B cell (primary cell): ENCODE results near the gene P2RX5. TPM values are rescaled to one million over a fixed set of nuclear protein-coding genes. Genes with fewer than 3 reads are reported as not detected.

Experiments
- ATAC-seq: fragments of 200-7000 bp; cut with Tn5 transposase; one replicate; pipeline ENCODE4 v1.10.0; 2021; ENCODE audit warnings: low read depth, mild to moderate bottlenecking, moderate number of reproducible peaks, moderate library complexity
- CTCF ChIA-PET: fragments of 350-600 bp; sonication (Branson Sonifier 250); formaldehyde crosslinking; loops from one replicate; lab custom pipeline; 2021; ENCODE audit warnings: antibody characterized with exemption, inconsistent platforms; lab: Charles Lee
- POLR2A ChIA-PET: fragments of 350-600 bp; sonication (Branson Sonifier 250); formaldehyde crosslinking; loops from one replicate; lab custom pipeline; 2021; ENCODE audit warnings: antibody characterized with exemption; lab: Charles Lee
- DNase-seq: peaks from one replicate; pipeline ENCODE4 v3.0.0; 2013
- H2AFZ ChIP-seq: 2 replicates; pipeline ENCODE4 v1.6.1; 2012; ENCODE audit warnings: mild to moderate bottlenecking, low read depth, low read length; ENCODE audit not compliant: insufficient read depth, poor library complexity, severe bottlenecking
- H3K27ac ChIP-seq, 2 donors: 1 replicate in 1 of 2; 2 replicates in 1 of 2; pipeline ENCODE4 v1.5.1; 2012 to 2013; ENCODE audit warnings: low read length in 2 of 2, mild to moderate bottlenecking in 2 of 2, moderate library complexity in 1 of 2
- H3K27me3 ChIP-seq, 4 experiments: fragments of 200-600 bp in 1 of 4; sonication (generic) in 1 of 4; replicated peaks in 1 of 4; 1 replicate in 2 of 4; 2 replicates in 2 of 4; pipeline versions ENCODE4 v1.6.1 to v1.7.0; 2013 to 2016; ENCODE audit warnings: low read length in 3 of 4, mild to moderate bottlenecking in 2 of 4, mixed read lengths in 1 of 4, moderate library complexity in 1 of 4; ENCODE audit not compliant: insufficient read depth in 4 of 4, control insufficient read depth in 3 of 4; ENCODE audit errors: control extremely low read depth in 1 of 4
- H3K36me3 ChIP-seq, 2 experiments: replicated peaks in 1 of 2; 1 replicate in 1 of 2; 2 replicates in 1 of 2; pipeline versions ENCODE4 v1.6.1 to v1.7.1; 2013; ENCODE audit warnings: low read length in 1 of 2; ENCODE audit not compliant: insufficient read depth in 2 of 2, control insufficient read depth in 1 of 2; ENCODE audit errors: control extremely low read depth in 1 of 2, extremely low read depth in 1 of 2
- H3K4me1 ChIP-seq, 2 donors: fragments of 200-600 bp in 1 of 2; sonication (generic) in 1 of 2; 1 replicate in 1 of 2; 2 replicates in 1 of 2; pipeline versions ENCODE4 v1.5.1 to v1.6.1; 2013 to 2017; ENCODE audit warnings: low read length in 2 of 2; ENCODE audit not compliant: control insufficient read depth in 2 of 2, insufficient read depth in 2 of 2
- H3K4me2 ChIP-seq: replicated peaks from 2 replicates; pipeline ENCODE3; 2012; ENCODE audit warnings: mild to moderate bottlenecking, low read depth, low read length; ENCODE audit not compliant: poor library complexity, severe bottlenecking
- H3K4me3 ChIP-seq, 5 experiments: fragments of 200-600 bp in 1 of 5; sonication (generic) in 1 of 5; 1 replicate in 3 of 5; 2 replicates in 2 of 5; pipeline versions ENCODE4 v1.5.1 to v1.7.0; 2011 to 2016; ENCODE audit warnings: low read length in 4 of 5, mild to moderate bottlenecking in 4 of 5, low read depth in 2 of 5, control low read depth in 1 of 5, moderate library complexity in 1 of 5; ENCODE audit not compliant: insufficient read depth in 1 of 5; ENCODE audit errors: control extremely low read depth in 1 of 5, extremely low read depth in 1 of 5
- H3K79me2 ChIP-seq: fragments of 200-600 bp; sonication (generic); one replicate; pipeline ENCODE4 v1.6.0; 2016; ENCODE audit warnings: low read length; ENCODE audit not compliant: control insufficient read depth, insufficient read depth
- H3K9ac ChIP-seq: fragments of 200-600 bp; sonication (generic); 2 replicates; pipeline ENCODE4 v1.6.1; 2017; ENCODE audit warnings: mild to moderate bottlenecking, low read length, moderate library complexity
- H3K9me3 ChIP-seq, 3 donors: one replicate each; pipeline versions ENCODE4 v1.6.1 to v1.7.1; 2013; ENCODE audit warnings: low read length in 2 of 3; ENCODE audit not compliant: control insufficient read depth in 2 of 3, insufficient read depth in 1 of 3; ENCODE audit errors: control extremely low read depth in 1 of 3
- H4K20me1 ChIP-seq: 2 replicates; pipeline ENCODE4 v1.6.0; 2012; ENCODE audit warnings: mild to moderate bottlenecking, low read length; ENCODE audit not compliant: insufficient read depth, control insufficient read depth, poor library complexity, severe bottlenecking
- H3K27ac Mint-ChIP-seq: one replicate; pipeline ENCODE4 v1.8.0; 2021; ENCODE audit warnings: mixed read lengths
- H3K27me3 Mint-ChIP-seq: one replicate; pipeline ENCODE4 v1.8.0; 2021; ENCODE audit warnings: mixed read lengths
- H3K4me1 Mint-ChIP-seq: one replicate; pipeline ENCODE4 v1.8.0; 2021; ENCODE audit warnings: mixed read lengths
- H3K4me3 Mint-ChIP-seq: one replicate; pipeline ENCODE4 v1.8.0; 2021; ENCODE audit warnings: mixed read lengths
- H3K9me3 Mint-ChIP-seq: one replicate; pipeline ENCODE4 v1.8.0; 2022; ENCODE audit warnings: mixed read lengths; ENCODE audit not compliant: insufficient read depth
- EZH2 ChIP-seq: IDR thresholded peaks from 2 replicates; pipeline ENCODE4 v1.6.1; 2012; ENCODE audit warnings: borderline replicate concordance, low read depth, mild to moderate bottlenecking, moderate library complexity, low read length; ENCODE audit not compliant: insufficient read depth, poor library complexity, severe bottlenecking
- WGBS: methylation state at CpG from one replicate; pipeline ENCODE4 v1.1.5; 2013; ENCODE audit warnings: missing lambda C conversion rate; ENCODE audit not compliant: insufficient coverage; 5-methylcytosine and 5-hydroxymethylcytosine counted together
- intact Hi-C: fragments of 100-400 bp; cut with micrococcal nuclease; formaldehyde crosslinking; loops from one replicate; pipeline ENCODE4 v1.10.0; 2022
- polyA plus RNA-seq: library from polyadenylated mRNA; depleted of rRNA; stranded (reverse); fragments of >200 nt; gene quantifications from 2 replicates; pipeline ENCODE4 v1.2.3, GENCODE V29; 2012
- total RNA-seq, 2 donors: library from RNA; stranded (reverse); fragments of 120-200 nt in 1 of 2; gene quantifications; 1 replicate in 1 of 2; 2 replicates in 1 of 2; pipeline versions ENCODE4 v1.2.3 to v1.2.4, GENCODE V29; 2013 to 2022
- TF ChIP-seq, protein P1 (sequence below): fragments of 200-600 bp; IDR thresholded peaks from one replicate; pipeline ENCODE4 v1.8.0; 2022; ENCODE audit warnings: antibody characterized with exemption, mild to moderate bottlenecking

Gene P2RX5
- total and polyA plus RNA-seq, 2 donors (not counting 1 experiment from before 2014, with no cell fraction given), result 405 to 745 TPM

DNA sequence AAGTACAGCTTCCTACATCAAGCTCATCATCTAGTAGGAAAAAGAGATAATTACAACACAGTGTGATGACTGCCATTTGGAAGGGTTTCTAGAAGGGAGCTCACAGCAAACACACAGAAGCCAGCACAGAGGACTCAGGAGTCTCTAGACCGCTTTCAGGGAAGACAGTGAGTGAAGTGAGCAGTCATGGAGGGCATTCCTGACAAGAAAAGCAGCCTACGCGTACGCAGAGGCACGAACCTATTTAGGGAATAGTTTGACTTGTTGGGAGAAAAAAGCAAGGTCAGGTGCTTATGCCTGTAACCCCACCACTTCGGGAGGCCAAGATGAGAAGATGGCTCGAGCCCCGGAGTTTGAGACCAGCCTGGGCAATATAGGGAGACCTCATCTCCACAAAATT, 19.3 kb upstream of the P2RX5 start:
- H3K27me3 ChIP-seq, result no peaks in the 10 kb centered on the region
- Mint-ChIP-seq H3K4me3 (no peak overlapping the region), H3K4me1 (peaks cover 57% of the 10 kb centered on the region), H3K9me3 (no peaks in the 10 kb centered on the region), H3K27me3 (no peaks in the 10 kb centered on the region), H3K27ac (peak overlapping the region; percentile 57)
- no peak overlapping the region for H3K4me3 ChIP-seq
- H3K4me1 ChIP-seq, result peaks cover 28 to 49% of the 10 kb centered on the region in 2 donors
- H3K79me2 ChIP-seq, result peaks cover 50% of the 10 kb centered on the region
- no peak overlapping the region for H3K27ac ChIP-seq
- WGBS, result 98% methylated on average over 5 of the region's 8 CpGs
- intact Hi-C loops, result no loop called here
- DNase-seq, result no peak
- H3K36me3 ChIP-seq, result peaks cover 20 to 57% of the 10 kb centered on the region in 2 experiments
- no peaks in the 10 kb centered on the region for H3K9me3 ChIP-seq
- no peaks in the 10 kb centered on the region for H4K20me1 ChIP-seq
- ChIA-PET CTCF (interaction anchor here (0.7 to 3.9 kb wide), 7 partner anchors 8 to 426 kb away, joined by 3 to 16 read pairs (median 5); no protein-coding TSS in a partner anchor), POLR2A (no interaction called here)
- ATAC-seq, result no peak
- H2AFZ ChIP-seq, result no peak overlapping the region
- H3K9ac ChIP-seq, result no peak overlapping the region
- TF ChIP-seq, protein P1, sequence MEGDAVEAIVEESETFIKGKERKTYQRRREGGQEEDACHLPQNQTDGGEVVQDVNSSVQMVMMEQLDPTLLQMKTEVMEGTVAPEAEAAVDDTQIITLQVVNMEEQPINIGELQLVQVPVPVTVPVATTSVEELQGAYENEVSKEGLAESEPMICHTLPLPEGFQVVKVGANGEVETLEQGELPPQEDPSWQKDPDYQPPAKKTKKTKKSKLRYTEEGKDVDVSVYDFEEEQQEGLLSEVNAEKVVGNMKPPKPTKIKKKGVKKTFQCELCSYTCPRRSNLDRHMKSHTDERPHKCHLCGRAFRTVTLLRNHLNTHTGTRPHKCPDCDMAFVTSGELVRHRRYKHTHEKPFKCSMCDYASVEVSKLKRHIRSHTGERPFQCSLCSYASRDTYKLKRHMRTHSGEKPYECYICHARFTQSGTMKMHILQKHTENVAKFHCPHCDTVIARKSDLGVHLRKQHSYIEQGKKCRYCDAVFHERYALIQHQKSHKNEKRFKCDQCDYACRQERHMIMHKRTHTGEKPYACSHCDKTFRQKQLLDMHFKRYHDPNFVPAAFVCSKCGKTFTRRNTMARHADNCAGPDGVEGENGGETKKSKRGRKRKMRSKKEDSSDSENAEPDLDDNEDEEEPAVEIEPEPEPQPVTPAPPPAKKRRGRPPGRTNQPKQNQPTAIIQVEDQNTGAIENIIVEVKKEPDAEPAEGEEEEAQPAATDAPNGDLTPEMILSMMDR, result no peak
- no peak for TF ChIP-seq EZH2
- no peak overlapping the region for H3K4me2 ChIP-seq

DNA sequence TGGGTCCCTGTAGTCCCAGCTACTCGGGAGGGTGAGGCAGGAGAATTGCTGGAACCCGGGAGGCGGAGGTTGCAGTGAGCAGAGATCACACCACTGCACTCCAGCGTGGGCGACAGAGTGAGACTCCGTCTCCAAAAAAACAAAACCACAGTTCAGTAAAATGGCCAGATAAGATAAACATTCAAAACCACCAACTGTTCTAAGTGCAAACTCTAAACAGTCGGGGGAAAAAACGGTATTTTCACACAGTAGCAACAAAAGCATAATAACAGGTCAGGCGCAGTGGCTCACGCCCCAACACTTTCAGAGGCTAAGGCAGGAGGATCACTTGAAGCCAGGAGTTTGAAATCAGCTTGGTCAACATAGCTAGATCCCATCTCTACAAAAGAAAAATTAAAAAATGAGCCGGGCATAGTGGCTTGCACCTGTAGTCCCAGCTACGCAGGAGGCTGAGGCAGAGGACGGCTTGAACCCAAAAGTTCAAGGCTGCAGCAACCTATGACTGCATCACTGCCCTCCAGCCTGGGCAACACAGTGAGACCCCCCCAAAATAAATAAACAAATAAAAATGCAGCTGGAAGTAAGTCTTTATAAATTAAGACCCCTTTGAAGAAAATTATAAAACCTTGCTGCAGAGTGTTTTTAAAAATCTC, 17.0 kb upstream of the P2RX5 start:
- WGBS, result 8% methylated on average over 4 of the region's 13 CpGs
- intact Hi-C loops, result no loop called here
- POLR2A ChIA-PET, result interaction anchor here (0.6 to 2.2 kb wide), 3 partner anchors 11 to 25 kb away, joined by 3 to 7 read pairs (median 4); partner anchors contain the start of gene HASPIN
- Histone ChIP-seq H2AFZ (no peak overlapping the region), H3K4me1 (peaks cover 38 to 53% of the 10 kb centered on the region in 2 donors), H3K9ac (no peak overlapping the region), H3K4me3 (no peak overlapping the region), H3K9me3 (no peaks in the 10 kb centered on the region), H4K20me1 (no peaks in the 10 kb centered on the region), H3K27ac (peak overlapping the region in 1 of 2 donors; percentile 33), H3K79me2 (peaks cover 29% of the 10 kb centered on the region), H3K4me2 (peak overlapping the region; percentile 32), H3K36me3 (peaks cover 14 to 37% of the 10 kb centered on the region in 2 experiments), H3K27me3 (no peaks in the 10 kb centered on the region)
- DNase-seq (no peak), ATAC-seq (no peak)
- no peaks in the 10 kb centered on the region for H3K9me3 Mint-ChIP-seq
- H3K4me1 Mint-ChIP-seq, result peaks cover 61% of the 10 kb centered on the region
- CTCF ChIA-PET, result interaction anchor here (1.1 to 3.9 kb wide), 6 partner anchors 9 to 114 kb away, joined by 3 to 20 read pairs (median 6); partner anchors contain the start of gene HASPIN
- peak overlapping the region; percentile 69 for H3K27ac Mint-ChIP-seq
- no peaks in the 10 kb centered on the region for H3K27me3 Mint-ChIP-seq
- TF ChIP-seq, protein P1, result no peak
- TF ChIP-seq EZH2, result no peak
- H3K4me3 Mint-ChIP-seq, result peak overlapping the region; percentile 63
